K562 (cell line): ENCODE measurements around the gene HOXB8. TPM values are rescaled to one million over a fixed set of nuclear protein-coding genes. Genes with fewer than 3 reads are reported as not detected.
A peak's percentile ranks its signal among the peaks of the same experiment; 100 is the strongest.

Experiments
- CEBPG ChIP-seq, 3 experiments: fragments of 200-800 bp in 1 of 3; sonication (Bioruptor generic) in 1 of 3; sonication (generic) in 1 of 3; formaldehyde crosslinking in 1 of 3; IDR thresholded peaks in 2 of 3; conservative IDR thresholded peaks in 1 of 3; 2 replicates each; pipeline versions ENCODE4 v1.6.1 to v1.8.0; 2016 to 2022; ENCODE audit warnings: missing compliant biosample characterization in 2 of 3, missing genetic modification characterization in 2 of 3, mild to moderate bottlenecking in 1 of 3, missing genetic modification reagents in 1 of 3
- DACH1 ChIP-seq: fragments of 450-650 bp; IDR thresholded peaks from 2 replicates; pipeline ENCODE4 v1.6.1; 2018; ENCODE audit not compliant: partially characterized antibody
- FOXA3 ChIP-seq, 2 experiments: fragments of 450-650 bp in 1 of 2; sonication (generic) in 1 of 2; formaldehyde crosslinking; IDR thresholded peaks in 1 of 2; conservative IDR thresholded peaks in 1 of 2; 2 replicates each; pipeline versions ENCODE4 v1.4.0 to v1.8.0; 2020 to 2022; ENCODE audit warnings: mild to moderate bottlenecking in 2 of 2, missing genetic modification reagents in 1 of 2
- GABPA ChIP-seq: fragments of 200-800 bp; sonication (Bioruptor generic); conservative IDR thresholded peaks from 2 replicates; pipeline ENCODE4 v1.6.1; 2016; ENCODE audit warnings: low read depth, missing genetic modification characterization, missing compliant biosample characterization
- MEIS2 ChIP-seq: fragments of 450-650 bp; IDR thresholded peaks from 2 replicates; pipeline ENCODE4 v1.6.1; 2014; ENCODE audit warnings: mild to moderate bottlenecking; ENCODE audit not compliant: partially characterized antibody
- PHB2 ChIP-seq: fragments of 450-650 bp; IDR thresholded peaks from 2 replicates; pipeline ENCODE4 v1.6.1; 2017; ENCODE audit warnings: low read depth
- SMARCA5 ChIP-seq: fragments of 450-650 bp; IDR thresholded peaks from 2 replicates; pipeline ENCODE4 v1.6.1; 2016
- XRCC5 ChIP-seq: fragments of 200-400 bp; formaldehyde crosslinking; IDR thresholded peaks from 2 replicates; pipeline ENCODE4 v1.6.1; 2017; ENCODE audit warnings: low read depth, mild to moderate bottlenecking, low read length
- ZNF766 ChIP-seq: fragments of 200-800 bp; sonication (Bioruptor generic); conservative IDR thresholded peaks from 2 replicates; pipeline ENCODE4 v1.6.1; 2016; ENCODE audit warnings: missing genetic modification characterization, missing compliant biosample characterization
- polyA plus RNA-seq, 8 experiments: library from polyadenylated mRNA; depleted of rRNA in 4 of 8; stranded (reverse) in 5 of 8; unstranded in 3 of 8; fragments of >200 nt; fragmentation: Nextera tagmentation in 2 of 8; fragmentation: Illumina TruSeq in 1 of 8; extraction: Ambion mirVana in 2 of 8; extraction: Trizol in 1 of 8; gene quantifications; 2 replicates each; pipeline versions ENCODE4 v1.2.1 to v1.2.3, GENCODE V29; 2011 to 2014; ENCODE audit warnings: inconsistent platforms in 1 of 8, missing spikeins in 1 of 8
- total RNA-seq, 7 experiments: library from RNA; depleted of rRNA in 6 of 7; stranded (reverse); fragments of >200 nt in 6 of 7; fragmentation: Illumina TruSeq in 2 of 7; extraction: Trizol in 2 of 7; gene quantifications; 2 replicates each; pipeline versions ENCODE4 v1.2.1 to v1.2.3, GENCODE V29; 2011 to 2021; ENCODE audit warnings: low replicate concordance in 1 of 7
- TF ChIP-seq, protein P1 (sequence below): fragments of 250-450 bp; sonication (Bioruptor Pico); IDR thresholded peaks from 2 replicates; pipeline ENCODE4 v1.8.0; 2022; ENCODE audit warnings: moderate library complexity, mild to moderate bottlenecking, inconsistent platforms
- TF ChIP-seq, protein P2 (sequence below): sonication (generic); formaldehyde crosslinking; IDR thresholded peaks from 2 replicates; pipeline ENCODE4 v1.9.0; 2022; ENCODE audit warnings: mild to moderate bottlenecking, missing genetic modification reagents

Gene HOXB8
- total and polyA plus RNA-seq, 9 of the 15 experiments (the other 6 are each of a cell fraction or from before 2014, with no cell fraction given), result 0.52 to 23.8 (median 3.6) TPM

DNA sequence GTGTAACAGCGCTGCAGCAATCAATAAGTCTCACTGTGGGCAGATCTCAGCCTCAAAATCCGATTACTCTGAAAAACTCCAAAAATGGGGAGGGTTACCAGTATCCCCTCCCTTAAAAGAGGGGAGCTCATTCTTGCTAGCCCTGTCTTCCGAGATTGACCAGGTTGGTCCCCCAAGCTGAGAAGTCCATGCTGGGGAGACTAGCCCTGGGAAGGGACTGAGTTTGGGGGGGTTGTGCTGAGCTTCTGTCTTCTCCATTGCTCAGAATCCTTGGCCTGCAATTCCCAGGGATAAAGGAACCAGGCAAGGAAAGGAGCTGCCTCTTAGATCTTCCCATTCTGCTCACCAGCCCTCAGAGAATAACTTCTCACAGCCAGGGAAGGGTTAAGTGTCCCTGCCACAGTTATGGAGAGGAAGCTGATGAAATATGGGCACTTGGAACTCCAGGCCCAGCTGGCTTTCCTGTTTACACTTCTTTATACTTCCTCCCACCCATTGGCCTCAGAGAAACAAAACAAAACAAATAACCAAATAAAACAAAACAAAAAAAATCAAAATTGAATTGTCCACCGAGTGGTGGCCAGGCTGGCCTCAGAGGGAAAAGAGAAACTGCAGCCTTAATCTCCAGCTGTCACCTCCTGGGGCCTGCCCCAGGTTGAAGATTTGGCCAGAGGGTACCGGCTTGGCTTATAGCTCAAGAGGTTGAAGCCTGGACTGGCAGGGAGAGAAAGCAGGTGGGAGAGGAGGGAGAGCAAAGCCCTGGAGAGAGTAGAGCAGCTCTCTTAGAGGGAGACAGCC is 27.6 kb downstream of the HOXB8 start (continued):
- peak in 1 of 2 experiments; percentile 27; a peak in 1 of 4 replicates for TF ChIP-seq FOXA3 (CRISPR knock-in tag; conservative IDR thresholded peaks at IDR 0.05 in 1 of 2, IDR thresholded peaks at IDR 0.05 in 1 of 2)
- no peak for TF ChIP-seq CEBPG (CRISPR knock-in tag; IDR thresholded peaks at IDR 0.05)
- peak in 1 of 2 experiments; percentile 75; a peak in 2 of 4 replicates for TF ChIP-seq CEBPG (tag; conservative IDR thresholded peaks at IDR 0.05 in 1 of 2, IDR thresholded peaks at IDR 0.05 in 1 of 2)
- peak; percentile 54 for TF ChIP-seq MEIS2
- TF ChIP-seq ZNF766, result 0 out of 2 replicates have a peak, but pooled peaks have one; percentile 44
- TF ChIP-seq, protein P1, sequence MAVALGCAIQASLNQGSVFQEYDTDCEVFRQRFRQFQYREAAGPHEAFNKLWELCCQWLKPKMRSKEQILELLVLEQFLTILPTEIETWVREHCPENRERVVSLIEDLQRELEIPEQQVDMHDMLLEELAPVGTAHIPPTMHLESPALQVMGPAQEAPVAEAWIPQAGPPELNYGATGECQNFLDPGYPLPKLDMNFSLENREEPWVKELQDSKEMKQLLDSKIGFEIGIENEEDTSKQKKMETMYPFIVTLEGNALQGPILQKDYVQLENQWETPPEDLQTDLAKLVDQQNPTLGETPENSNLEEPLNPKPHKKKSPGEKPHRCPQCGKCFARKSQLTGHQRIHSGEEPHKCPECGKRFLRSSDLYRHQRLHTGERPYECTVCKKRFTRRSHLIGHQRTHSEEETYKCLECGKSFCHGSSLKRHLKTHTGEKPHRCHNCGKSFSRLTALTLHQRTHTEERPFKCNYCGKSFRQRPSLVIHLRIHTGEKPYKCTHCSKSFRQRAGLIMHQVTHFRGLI (CRISPR knock-in tag), result no peak
- no peak for TF ChIP-seq XRCC5
- TF ChIP-seq GABPA (tag), result peak; percentile 69
- no peak for TF ChIP-seq DACH1
- TF ChIP-seq, protein P2, sequence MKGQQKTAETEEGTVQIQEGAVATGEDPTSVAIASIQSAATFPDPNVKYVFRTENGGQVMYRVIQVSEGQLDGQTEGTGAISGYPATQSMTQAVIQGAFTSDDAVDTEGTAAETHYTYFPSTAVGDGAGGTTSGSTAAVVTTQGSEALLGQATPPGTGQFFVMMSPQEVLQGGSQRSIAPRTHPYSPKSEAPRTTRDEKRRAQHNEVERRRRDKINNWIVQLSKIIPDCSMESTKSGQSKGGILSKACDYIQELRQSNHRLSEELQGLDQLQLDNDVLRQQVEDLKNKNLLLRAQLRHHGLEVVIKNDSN (CRISPR knock-in tag), result no peak
- no peak for TF ChIP-seq PHB2
- TF ChIP-seq SMARCA5, result no peak
